Caco-2 (cell line): ENCODE measurements around the gene TCHP. TPM values are rescaled to one million over a fixed set of nuclear protein-coding genes. Genes with fewer than 3 reads are reported as not detected.
A peak's percentile ranks its signal among the peaks of the same experiment; 100 is the strongest.

Experiments
- BruUV-seq: library from RNA; stranded (reverse); fragments of 400-500 nt; replicated peaks from 2 replicates; lab custom pipeline; 2021; lab: Mats Ljungman, UMichigan
- CTCF ChIA-PET: fragments of 300-600 bp; sonication (Branson Sonifier 250); formaldehyde crosslinking; loops from one replicate; lab custom pipeline; 2022; ENCODE audit warnings: antibody characterized with exemption; lab: Charles Lee
- POLR2A ChIA-PET: fragments of 300-600 bp; sonication (Branson Sonifier 250); formaldehyde crosslinking; loops from one replicate; lab custom pipeline; 2022; ENCODE audit warnings: antibody characterized with exemption; lab: Charles Lee
- DNase-seq, 2 experiments: peaks; one replicate each; pipeline versions ENCODE4 v3.0.0 to v3.0.0-alpha.2; 2020 to 2022
- H3K27me3 ChIP-seq: replicated peaks from 2 replicates; pipeline ENCODE4 v1.6.0; 2011; ENCODE audit warnings: low read length; ENCODE audit not compliant: control insufficient read depth, insufficient read depth
- H3K36me3 ChIP-seq: 2 replicates; pipeline ENCODE4 v1.5.1; 2011; ENCODE audit warnings: low read length; ENCODE audit not compliant: control insufficient read depth, insufficient read depth
- H3K4me1 ChIP-seq: fragments of 250-450 bp; sonication (Bioruptor Pico); 2 replicates; pipeline ENCODE4 v1.5.1; 2020; ENCODE audit warnings: mild to moderate bottlenecking
- H3K4me3 ChIP-seq: 2 replicates; pipeline ENCODE4 v1.5.1; 2011; ENCODE audit warnings: low read depth, mild to moderate bottlenecking, control low read depth, low read length
- H3K9me3 ChIP-seq: fragments of 250-450 bp; sonication (Bioruptor Pico); 2 replicates; pipeline ENCODE4 v1.5.1; 2020; ENCODE audit warnings: mild to moderate bottlenecking, moderate library complexity
- H3K27ac Mint-ChIP-seq: one replicate; pipeline ENCODE4 v1.8.0; 2022; ENCODE audit warnings: mixed read lengths; ENCODE audit not compliant: unreplicated experiment
- H3K27me3 Mint-ChIP-seq: one replicate; pipeline ENCODE4 v1.8.0; 2022; ENCODE audit warnings: mixed read lengths; ENCODE audit not compliant: insufficient read depth, unreplicated experiment
- H3K36me3 Mint-ChIP-seq: one replicate; pipeline ENCODE4 v1.8.0; 2022; ENCODE audit warnings: mild to moderate bottlenecking, mixed read lengths; ENCODE audit not compliant: insufficient read depth, unreplicated experiment
- H3K4me1 Mint-ChIP-seq: one replicate; pipeline ENCODE4 v1.8.0; 2022; ENCODE audit warnings: low read depth, mixed read lengths; ENCODE audit not compliant: unreplicated experiment
- H3K4me3 Mint-ChIP-seq: one replicate; pipeline ENCODE4 v1.8.0; 2022; ENCODE audit warnings: mild to moderate bottlenecking, moderate library complexity, mixed read lengths; ENCODE audit not compliant: unreplicated experiment
- H3K9me3 Mint-ChIP-seq: one replicate; pipeline ENCODE4 v1.8.0; 2022; ENCODE audit warnings: mixed read lengths; ENCODE audit not compliant: unreplicated experiment
- CTCF ChIP-seq, 2 experiments: fragments of 200-600 bp in 1 of 2; IDR thresholded peaks; 1 replicate in 1 of 2; 2 replicates in 1 of 2; pipeline versions ENCODE4 v1.5.1 to v1.8.0; 2011 to 2022; ENCODE audit warnings: antibody characterized with exemption in 1 of 2, control low read depth in 1 of 2, inconsistent platforms in 1 of 2, low read depth in 1 of 2, low read length in 1 of 2, mild to moderate bottlenecking in 1 of 2, moderate library complexity in 1 of 2; ENCODE audit not compliant: insufficient read depth in 1 of 2, severe bottlenecking in 1 of 2, unreplicated experiment in 1 of 2
- intact Hi-C: fragments of 100-400 bp; cut with micrococcal nuclease; formaldehyde crosslinking; loops from one replicate; pipeline ENCODE4 v1.10.0; 2022; ENCODE audit not compliant: unreplicated experiment
- total RNA-seq: library from RNA; stranded (reverse); gene quantifications from 2 replicates; pipeline ENCODE4 v1.2.3, GENCODE V29; 2022

The TCHP gene
- total RNA-seq, 1 experiment from 2014 or later: 17.7 TPM

- no TSS peak for BruUV-seq
Measured at GRCh38 chr12:109864916-109865315, 35.2 kb upstream of the TCHP start.

GRCh38 chr12:109868182-109869051 lies 31.7 kb upstream of the TCHP start:
- Histone ChIP-seq H3K4me1 (peaks cover 21% of the 10 kb centered on the region), H3K9me3 (no peaks in the 10 kb centered on the region), H3K27me3 (no peaks in the 10 kb centered on the region), H3K4me3 (no peak overlapping the region), H3K36me3 (no peaks in the 10 kb centered on the region)
- Mint-ChIP-seq H3K27me3 (no peaks in the 10 kb centered on the region), H3K9me3 (no peaks in the 10 kb centered on the region), H3K4me1 (peaks cover 14% of the 10 kb centered on the region), H3K36me3 (no peaks in the 10 kb centered on the region), H3K4me3 (no peak overlapping the region), H3K27ac (no peak overlapping the region)
- ChIA-PET POLR2A (no interaction called here), CTCF (interaction anchor here (0.6 kb wide), 1 partner anchor 53 kb away, joined by 5 read pairs; no protein-coding TSS in a partner anchor)
- BruUV-seq: no TSS peak
- intact Hi-C loops: no loop called here
- no peak for TF ChIP-seq CTCF (IDR thresholded peaks at IDR 0.05; ENCODE audit: insufficient read depth in 1 of 2, low read depth in 1 of 2, low read length in 1 of 2, severe bottlenecking in 1 of 2, unreplicated experiment in 1 of 2)
- DNase-seq: no peak

More at GRCh38 chr12:109864916-109865315, 35.2 kb upstream of the TCHP start:
- H3K4me1 Mint-ChIP-seq: peaks cover 8% of the 10 kb centered on the region
- no peaks in the 10 kb centered on the region for H3K9me3 Mint-ChIP-seq
- peak overlapping the region; percentile 57 for H3K27ac Mint-ChIP-seq
- ChIA-PET CTCF (no interaction called here), POLR2A (no interaction called here)
- no peaks in the 10 kb centered on the region for H3K27me3 ChIP-seq
- H3K36me3 ChIP-seq: no peaks in the 10 kb centered on the region
- DNase-seq: peak in 1 of 2 experiments; percentile 40
- no peaks in the 10 kb centered on the region for H3K27me3 Mint-ChIP-seq
- intact Hi-C loops: loop anchor here (1.0 kb wide), 1 partner anchor 10 kb away; no protein-coding TSS in a partner anchor
- no peak overlapping the region for H3K4me3 Mint-ChIP-seq
- H3K4me3 ChIP-seq: no peak overlapping the region
- TF ChIP-seq CTCF (IDR thresholded peaks at IDR 0.05; ENCODE audit: insufficient read depth in 1 of 2, low read depth in 1 of 2, low read length in 1 of 2, severe bottlenecking in 1 of 2, unreplicated experiment in 1 of 2): no peak
- peaks cover 15% of the 10 kb centered on the region for H3K4me1 ChIP-seq
- no peaks in the 10 kb centered on the region for H3K9me3 ChIP-seq
- no peaks in the 10 kb centered on the region for H3K36me3 Mint-ChIP-seq

- ChIA-PET CTCF (interaction anchor here (0.7 kb wide), 1 partner anchor 56 kb away, joined by 9 read pairs; no protein-coding TSS in a partner anchor), POLR2A (no interaction called here)
- no peaks in the 10 kb centered on the region for H3K36me3 ChIP-seq
- no peaks in the 10 kb centered on the region for H3K9me3 ChIP-seq
- Mint-ChIP-seq H3K9me3 (no peaks in the 10 kb centered on the region), H3K4me3 (no peak overlapping the region), H3K4me1 (peaks cover 19% of the 10 kb centered on the region), H3K27me3 (no peaks in the 10 kb centered on the region), H3K27ac (no peak overlapping the region), H3K36me3 (peaks cover 5% of the 10 kb centered on the region)
- intact Hi-C loops: no loop called here
- BruUV-seq: no TSS peak
- H3K4me3 ChIP-seq: no peak overlapping the region
- no peaks in the 10 kb centered on the region for H3K27me3 ChIP-seq
- TF ChIP-seq CTCF (IDR thresholded peaks at IDR 0.05; ENCODE audit: insufficient read depth in 1 of 2, low read depth in 1 of 2, low read length in 1 of 2, severe bottlenecking in 1 of 2, unreplicated experiment in 1 of 2): no peak
- no peak for DNase-seq
- peaks cover 18% of the 10 kb centered on the region for H3K4me1 ChIP-seq
Measured at GRCh38 chr12:109870648-109871047, 29.4 kb upstream of the TCHP start.
